HepG2 (cell line): ENCODE data around the gene SHISA6. TPM values are rescaled to one million over a fixed set of nuclear protein-coding genes. Genes with fewer than 3 reads are reported as not detected.

Experiments used
- ATAC-seq: fragments of 200-7000 bp; cut with Tn5 transposase; 3 replicates; pipeline ENCODE4 v1.9.1; 2020; ENCODE audit warnings: mild to moderate bottlenecking, moderate library complexity
- BruUV-seq: library from RNA; stranded (reverse); fragments of 400-500 nt; replicated peaks from 2 replicates; lab custom pipeline; 2021; lab: Mats Ljungman, UMichigan
- CTCF ChIA-PET: fragments of 300-600 bp; formaldehyde crosslinking; extraction: SDS; loops from one replicate; lab custom pipeline; 2021; ENCODE audit warnings: low total read pairs, inconsistent platforms, low intra/inter-chr PET ratio; lab: Yijun Ruan, JAX
- POLR2A ChIA-PET: fragments of 350-600 bp; sonication (Branson Sonifier 250); formaldehyde crosslinking; loops from one replicate; lab custom pipeline; 2020; ENCODE audit warnings: antibody characterized with exemption, inconsistent platforms; lab: Yijun Ruan, JAX
- DNase-seq: peaks from one replicate; pipeline ENCODE4 v3.0.0-alpha.2; 2015; ENCODE audit warnings: low spot score
- FAIRE-seq: peaks from 3 replicates; lab custom pipeline; 2011; peaks lifted over from hg19 to GRCh38; lab: Jason Lieb, UNC
- H2AFZ ChIP-seq: one replicate; pipeline ENCODE4 v1.6.1; 2011; ENCODE audit warnings: low read length, inconsistent platforms
- H3K27ac ChIP-seq: fragments of 300-600 bp; 3 replicates; pipeline ENCODE4 v1.8.0; 2011; ENCODE audit warnings: mixed run types, mild to moderate bottlenecking, mixed read lengths, low read length, inconsistent platforms; ENCODE audit not compliant: insufficient read depth; ENCODE audit errors: extremely low read length
- H3K27me3 ChIP-seq, 2 experiments: fragments of 200-600 bp in 1 of 2; 2 replicates in 1 of 2; 3 replicates in 1 of 2; pipeline versions ENCODE4 v1.6.0 to v1.8.0; 2011; ENCODE audit warnings: low read length in 2 of 2, mild to moderate bottlenecking in 2 of 2, moderate library complexity in 2 of 2, inconsistent platforms in 1 of 2; ENCODE audit not compliant: insufficient read depth in 2 of 2, control insufficient read depth in 1 of 2
- H3K36me3 ChIP-seq, 2 experiments: fragments of 200-600 bp in 1 of 2; replicated peaks in 1 of 2; 2 replicates in 1 of 2; 3 replicates in 1 of 2; pipeline versions ENCODE4 v1.5.1 to v1.8.0; 2011; ENCODE audit warnings: low read length in 2 of 2, inconsistent platforms in 1 of 2; ENCODE audit not compliant: insufficient read depth in 2 of 2, control insufficient read depth in 1 of 2
- H3K4me1 ChIP-seq: 2 replicates; pipeline ENCODE4 v1.5.1; 2012; ENCODE audit warnings: low read length, inconsistent platforms; ENCODE audit not compliant: insufficient read depth
- H3K4me2 ChIP-seq: 2 replicates; pipeline ENCODE4 v1.6.0; 2011; ENCODE audit warnings: low read depth, low read length, inconsistent platforms
- H3K4me3 ChIP-seq, 3 experiments: fragments of 200-600 bp in 1 of 3; sonication (generic), shearing (Covaris generic) in 1 of 3; replicated peaks in 1 of 3; 2 replicates each; pipeline ENCODE4 v1.5.1; 2011 to 2016; ENCODE audit warnings: low read length in 3 of 3, inconsistent platforms in 2 of 3, low read depth in 2 of 3, mild to moderate bottlenecking in 2 of 3, control low read depth in 1 of 3, mixed read lengths in 1 of 3; ENCODE audit not compliant: insufficient read depth in 1 of 3
- H3K79me2 ChIP-seq: one replicate; pipeline ENCODE4 v1.6.1; 2011; ENCODE audit warnings: low read length, inconsistent platforms; ENCODE audit not compliant: insufficient read depth
- H3K9ac ChIP-seq: 2 replicates; pipeline ENCODE4 v1.6.0; 2011; ENCODE audit warnings: mild to moderate bottlenecking, low read depth, low read length, inconsistent platforms; ENCODE audit not compliant: insufficient read depth
- H3K9me3 ChIP-seq: 2 replicates; pipeline ENCODE4 v1.5.1; 2012; ENCODE audit warnings: mild to moderate bottlenecking, low read length
- H4K20me1 ChIP-seq: 2 replicates; pipeline ENCODE4 v1.6.0; 2011; ENCODE audit warnings: inconsistent platforms, mild to moderate bottlenecking, low read length, moderate library complexity; ENCODE audit not compliant: insufficient read depth
- FOXK2 ChIP-seq: fragments of 450-650 bp; IDR thresholded peaks from 2 replicates; pipeline ENCODE4 v1.6.1; 2016
- NFYB ChIP-seq: sonication (generic); formaldehyde crosslinking; IDR thresholded peaks from 2 replicates; pipeline ENCODE4 v1.4.0; 2020; ENCODE audit warnings: missing genetic modification reagents
- SALL2 ChIP-seq: sonication (generic); formaldehyde crosslinking; IDR thresholded peaks from 2 replicates; pipeline ENCODE4 v1.8.1; 2023; ENCODE audit warnings: mild to moderate bottlenecking, missing genetic modification reagents, inconsistent platforms
- ZBTB21 ChIP-seq: sonication (generic); formaldehyde crosslinking; IDR thresholded peaks from 2 replicates; pipeline ENCODE4 v1.4.0; 2020; ENCODE audit warnings: missing genetic modification reagents
- ZIK1 ChIP-seq: sonication (generic); formaldehyde crosslinking; IDR thresholded peaks from 2 replicates; pipeline ENCODE4 v1.5.0; 2020; ENCODE audit warnings: mild to moderate bottlenecking, low read depth, missing genetic modification reagents, borderline replicate concordance
- ZMYM4 ChIP-seq: sonication (generic); formaldehyde crosslinking; IDR thresholded peaks from 2 replicates; pipeline ENCODE4 v1.8.1; 2023; ENCODE audit warnings: mild to moderate bottlenecking, missing genetic modification reagents
- ZNF12 ChIP-seq: sonication (generic); formaldehyde crosslinking; IDR thresholded peaks from 2 replicates; pipeline ENCODE4 v1.5.0; 2020; ENCODE audit warnings: missing genetic modification reagents
- ZNF772 ChIP-seq: sonication (generic); formaldehyde crosslinking; IDR thresholded peaks from 2 replicates; pipeline ENCODE4 v1.5.0; 2020; ENCODE audit warnings: mild to moderate bottlenecking, missing genetic modification reagents
- WGBS: methylation state at CpG from one replicate; pipeline ENCODE4 v1.1.6; 2017; ENCODE audit warnings: low lambda C conversion rate; 5-methylcytosine and 5-hydroxymethylcytosine counted together
- in situ Hi-C: cut with HindIII; loops from 2 replicates; pipeline ENCODE4 v1.10.0; 2017; ENCODE audit warnings: low pct_unique_long_range_greater_than_20kb; ENCODE audit not compliant: extremely low pct_ligation_motif_present
- intact Hi-C: fragments of 100-400 bp; cut with micrococcal nuclease; formaldehyde crosslinking; loops from one replicate; pipeline ENCODE4 v1.10.0; 2022; ENCODE audit not compliant: unreplicated experiment
- polyA plus RNA-seq, 8 experiments: library from polyadenylated mRNA; depleted of rRNA in 3 of 8; stranded (reverse) in 7 of 8; unstranded in 1 of 8; fragments of >200 nt; fragmentation: Illumina TruSeq in 4 of 8; extraction: Trizol in 4 of 8; gene quantifications; 2 replicates each; pipeline versions ENCODE4 v1.2.1 to v1.2.3, GENCODE V29; 2011 to 2016; ENCODE audit warnings: low read depth in 4 of 8, missing spikeins in 1 of 8, mixed read lengths in 1 of 8; ENCODE audit not compliant: insufficient read depth in 1 of 8
- total RNA-seq, 5 experiments: library from RNA; depleted of rRNA; stranded (reverse); fragments of >200 nt; fragmentation: Illumina TruSeq; extraction: Trizol; gene quantifications; 2 replicates each; pipeline ENCODE4 v1.2.3, GENCODE V29; 2016; ENCODE audit warnings: low read depth in 1 of 5
- TF ChIP-seq, protein P1 (sequence below): sonication (generic); formaldehyde crosslinking; IDR thresholded peaks from 2 replicates; pipeline ENCODE4 v1.9.0; 2021; ENCODE audit warnings: mild to moderate bottlenecking, missing genetic modification reagents
- TF ChIP-seq, protein P2 (sequence below): sonication (generic); formaldehyde crosslinking; IDR thresholded peaks from 2 replicates; pipeline ENCODE4 v1.5.0; 2020; ENCODE audit warnings: mild to moderate bottlenecking, missing genetic modification reagents, moderate library complexity
- TF ChIP-seq, protein P3 (sequence below): sonication (generic); formaldehyde crosslinking; IDR thresholded peaks from 2 replicates; pipeline ENCODE4 v1.4.0; 2020; ENCODE audit warnings: missing genetic modification reagents, borderline replicate concordance

SHISA6 gene
- total and polyA plus RNA-seq, 2 of the 13 experiments (the other 11 are each of a cell fraction or from before 2014, with no cell fraction given) = not detected

DNA sequence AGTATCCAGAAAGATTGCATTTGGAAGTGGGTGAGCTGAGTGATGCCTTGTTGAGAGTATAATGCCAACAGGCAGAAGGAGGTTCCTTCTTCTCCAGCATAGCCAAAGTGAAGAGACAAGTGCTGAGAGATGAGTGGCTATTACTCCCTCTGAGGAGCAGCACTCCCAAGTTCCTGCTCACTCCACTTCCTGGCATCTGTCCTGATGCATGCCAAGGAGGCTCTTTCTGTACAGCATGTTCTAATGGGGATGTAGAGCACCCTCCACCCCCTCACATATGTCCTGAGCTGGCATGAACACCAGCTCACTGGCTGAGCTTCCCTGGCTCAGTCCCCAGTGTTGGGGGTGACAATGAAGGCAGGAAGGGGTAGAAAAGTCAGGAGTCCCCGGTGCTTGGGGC lies 313.0 kb downstream of the SHISA6 start (continued):
- TF ChIP-seq, protein P1, sequence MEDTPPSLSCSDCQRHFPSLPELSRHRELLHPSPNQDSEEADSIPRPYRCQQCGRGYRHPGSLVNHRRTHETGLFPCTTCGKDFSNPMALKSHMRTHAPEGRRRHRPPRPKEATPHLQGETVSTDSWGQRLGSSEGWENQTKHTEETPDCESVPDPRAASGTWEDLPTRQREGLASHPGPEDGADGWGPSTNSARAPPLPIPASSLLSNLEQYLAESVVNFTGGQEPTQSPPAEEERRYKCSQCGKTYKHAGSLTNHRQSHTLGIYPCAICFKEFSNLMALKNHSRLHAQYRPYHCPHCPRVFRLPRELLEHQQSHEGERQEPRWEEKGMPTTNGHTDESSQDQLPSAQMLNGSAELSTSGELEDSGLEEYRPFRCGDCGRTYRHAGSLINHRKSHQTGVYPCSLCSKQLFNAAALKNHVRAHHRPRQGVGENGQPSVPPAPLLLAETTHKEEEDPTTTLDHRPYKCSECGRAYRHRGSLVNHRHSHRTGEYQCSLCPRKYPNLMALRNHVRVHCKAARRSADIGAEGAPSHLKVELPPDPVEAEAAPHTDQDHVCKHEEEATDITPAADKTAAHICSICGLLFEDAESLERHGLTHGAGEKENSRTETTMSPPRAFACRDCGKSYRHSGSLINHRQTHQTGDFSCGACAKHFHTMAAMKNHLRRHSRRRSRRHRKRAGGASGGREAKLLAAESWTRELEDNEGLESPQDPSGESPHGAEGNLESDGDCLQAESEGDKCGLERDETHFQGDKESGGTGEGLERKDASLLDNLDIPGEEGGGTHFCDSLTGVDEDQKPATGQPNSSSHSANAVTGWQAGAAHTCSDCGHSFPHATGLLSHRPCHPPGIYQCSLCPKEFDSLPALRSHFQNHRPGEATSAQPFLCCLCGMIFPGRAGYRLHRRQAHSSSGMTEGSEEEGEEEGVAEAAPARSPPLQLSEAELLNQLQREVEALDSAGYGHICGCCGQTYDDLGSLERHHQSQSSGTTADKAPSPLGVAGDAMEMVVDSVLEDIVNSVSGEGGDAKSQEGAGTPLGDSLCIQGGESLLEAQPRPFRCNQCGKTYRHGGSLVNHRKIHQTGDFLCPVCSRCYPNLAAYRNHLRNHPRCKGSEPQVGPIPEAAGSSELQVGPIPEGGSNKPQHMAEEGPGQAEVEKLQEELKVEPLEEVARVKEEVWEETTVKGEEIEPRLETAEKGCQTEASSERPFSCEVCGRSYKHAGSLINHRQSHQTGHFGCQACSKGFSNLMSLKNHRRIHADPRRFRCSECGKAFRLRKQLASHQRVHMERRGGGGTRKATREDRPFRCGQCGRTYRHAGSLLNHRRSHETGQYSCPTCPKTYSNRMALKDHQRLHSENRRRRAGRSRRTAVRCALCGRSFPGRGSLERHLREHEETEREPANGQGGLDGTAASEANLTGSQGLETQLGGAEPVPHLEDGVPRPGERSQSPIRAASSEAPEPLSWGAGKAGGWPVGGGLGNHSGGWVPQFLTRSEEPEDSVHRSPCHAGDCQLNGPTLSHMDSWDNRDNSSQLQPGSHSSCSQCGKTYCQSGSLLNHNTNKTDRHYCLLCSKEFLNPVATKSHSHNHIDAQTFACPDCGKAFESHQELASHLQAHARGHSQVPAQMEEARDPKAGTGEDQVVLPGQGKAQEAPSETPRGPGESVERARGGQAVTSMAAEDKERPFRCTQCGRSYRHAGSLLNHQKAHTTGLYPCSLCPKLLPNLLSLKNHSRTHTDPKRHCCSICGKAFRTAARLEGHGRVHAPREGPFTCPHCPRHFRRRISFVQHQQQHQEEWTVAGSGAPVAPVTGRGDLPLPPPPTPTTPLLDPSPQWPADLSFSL (CRISPR knock-in tag) = no peak
- TF ChIP-seq NFYB (CRISPR knock-in tag) (no peak), SALL2 (CRISPR knock-in tag) (no peak), ZNF12 (no peak)

DNA sequence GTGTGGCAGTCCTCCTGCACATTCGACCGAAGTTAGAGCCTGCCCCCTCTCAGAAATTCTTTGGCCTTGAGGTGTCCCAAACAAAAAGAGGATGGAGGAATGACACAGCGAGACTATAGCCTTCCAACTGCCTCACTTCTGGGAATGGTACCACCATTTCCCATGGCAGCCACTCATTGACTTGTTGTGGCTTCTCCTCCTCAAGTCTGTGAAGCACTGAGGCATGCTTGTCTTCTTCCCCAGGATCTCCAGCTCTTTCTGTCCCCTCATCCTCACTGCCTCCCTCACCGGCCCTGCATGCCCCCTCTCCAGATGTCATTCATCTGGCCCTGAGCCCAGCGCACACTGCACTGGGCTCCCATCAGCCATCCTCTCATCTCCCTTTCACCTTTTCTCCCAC lies 313.5 kb downstream of the SHISA6 start:
- in situ Hi-C loops (no loop called here), intact Hi-C loops (no loop called here)
- no peak for FAIRE-seq
- H2AFZ ChIP-seq = no peak overlapping the region
- no peak overlapping the region for H3K27ac ChIP-seq
- BruUV-seq = no TSS peak
- DNase-seq = no peak
- H4K20me1 ChIP-seq = no peaks in the 10 kb centered on the region
- 19% methylated on average over 5 of the region's 5 CpGs for WGBS
- no peaks in the 10 kb centered on the region for H3K4me1 ChIP-seq
- H3K36me3 ChIP-seq = no peaks in the 10 kb centered on the region
- H3K4me3 ChIP-seq = no peak overlapping the region
- POLR2A ChIA-PET = no interaction called here
- H3K27me3 ChIP-seq = 0 out of 5 replicates have a peak, but pooled peaks cover 0 to 3% of the 10 kb centered on the region in 2 experiments
- CTCF ChIA-PET = no interaction called here
- H3K4me2 ChIP-seq = no peak overlapping the region
- no peaks in the 10 kb centered on the region for H3K9me3 ChIP-seq
- H3K79me2 ChIP-seq = no peaks in the 10 kb centered on the region
- no peak for ATAC-seq
- H3K9ac ChIP-seq = no peak overlapping the region
- TF ChIP-seq FOXK2 = no peak
- TF ChIP-seq ZMYM4 (CRISPR knock-in tag) = no peak
- TF ChIP-seq ZIK1 (CRISPR knock-in tag) = no peak
- TF ChIP-seq ZNF772 (CRISPR knock-in tag) = no peak
- TF ChIP-seq, protein P2, sequence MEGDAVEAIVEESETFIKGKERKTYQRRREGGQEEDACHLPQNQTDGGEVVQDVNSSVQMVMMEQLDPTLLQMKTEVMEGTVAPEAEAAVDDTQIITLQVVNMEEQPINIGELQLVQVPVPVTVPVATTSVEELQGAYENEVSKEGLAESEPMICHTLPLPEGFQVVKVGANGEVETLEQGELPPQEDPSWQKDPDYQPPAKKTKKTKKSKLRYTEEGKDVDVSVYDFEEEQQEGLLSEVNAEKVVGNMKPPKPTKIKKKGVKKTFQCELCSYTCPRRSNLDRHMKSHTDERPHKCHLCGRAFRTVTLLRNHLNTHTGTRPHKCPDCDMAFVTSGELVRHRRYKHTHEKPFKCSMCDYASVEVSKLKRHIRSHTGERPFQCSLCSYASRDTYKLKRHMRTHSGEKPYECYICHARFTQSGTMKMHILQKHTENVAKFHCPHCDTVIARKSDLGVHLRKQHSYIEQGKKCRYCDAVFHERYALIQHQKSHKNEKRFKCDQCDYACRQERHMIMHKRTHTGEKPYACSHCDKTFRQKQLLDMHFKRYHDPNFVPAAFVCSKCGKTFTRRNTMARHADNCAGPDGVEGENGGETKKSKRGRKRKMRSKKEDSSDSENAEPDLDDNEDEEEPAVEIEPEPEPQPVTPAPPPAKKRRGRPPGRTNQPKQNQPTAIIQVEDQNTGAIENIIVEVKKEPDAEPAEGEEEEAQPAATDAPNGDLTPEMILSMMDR = no peak
- TF ChIP-seq ZBTB21 (CRISPR knock-in tag) = no peak
- TF ChIP-seq, protein P3, sequence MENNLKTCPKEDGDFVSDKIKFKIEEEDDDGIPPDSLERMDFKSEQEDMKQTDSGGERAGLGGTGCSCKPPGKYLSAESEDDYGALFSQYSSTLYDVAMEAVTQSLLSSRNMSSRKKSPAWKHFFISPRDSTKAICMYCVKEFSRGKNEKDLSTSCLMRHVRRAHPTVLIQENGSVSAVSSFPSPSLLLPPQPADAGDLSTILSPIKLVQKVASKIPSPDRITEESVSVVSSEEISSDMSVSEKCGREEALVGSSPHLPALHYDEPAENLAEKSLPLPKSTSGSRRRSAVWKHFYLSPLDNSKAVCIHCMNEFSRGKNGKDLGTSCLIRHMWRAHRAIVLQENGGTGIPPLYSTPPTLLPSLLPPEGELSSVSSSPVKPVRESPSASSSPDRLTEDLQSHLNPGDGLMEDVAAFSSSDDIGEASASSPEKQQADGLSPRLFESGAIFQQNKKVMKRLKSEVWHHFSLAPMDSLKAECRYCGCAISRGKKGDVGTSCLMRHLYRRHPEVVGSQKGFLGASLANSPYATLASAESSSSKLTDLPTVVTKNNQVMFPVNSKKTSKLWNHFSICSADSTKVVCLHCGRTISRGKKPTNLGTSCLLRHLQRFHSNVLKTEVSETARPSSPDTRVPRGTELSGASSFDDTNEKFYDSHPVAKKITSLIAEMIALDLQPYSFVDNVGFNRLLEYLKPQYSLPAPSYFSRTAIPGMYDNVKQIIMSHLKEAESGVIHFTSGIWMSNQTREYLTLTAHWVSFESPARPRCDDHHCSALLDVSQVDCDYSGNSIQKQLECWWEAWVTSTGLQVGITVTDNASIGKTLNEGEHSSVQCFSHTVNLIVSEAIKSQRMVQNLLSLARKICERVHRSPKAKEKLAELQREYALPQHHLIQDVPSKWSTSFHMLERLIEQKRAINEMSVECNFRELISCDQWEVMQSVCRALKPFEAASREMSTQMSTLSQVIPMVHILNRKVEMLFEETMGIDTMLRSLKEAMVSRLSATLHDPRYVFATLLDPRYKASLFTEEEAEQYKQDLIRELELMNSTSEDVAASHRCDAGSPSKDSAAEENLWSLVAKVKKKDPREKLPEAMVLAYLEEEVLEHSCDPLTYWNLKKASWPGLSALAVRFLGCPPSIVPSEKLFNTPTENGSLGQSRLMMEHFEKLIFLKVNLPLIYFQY = no peak
